ENCODE measurements around the gene KRTAP10-10.

DNA sequence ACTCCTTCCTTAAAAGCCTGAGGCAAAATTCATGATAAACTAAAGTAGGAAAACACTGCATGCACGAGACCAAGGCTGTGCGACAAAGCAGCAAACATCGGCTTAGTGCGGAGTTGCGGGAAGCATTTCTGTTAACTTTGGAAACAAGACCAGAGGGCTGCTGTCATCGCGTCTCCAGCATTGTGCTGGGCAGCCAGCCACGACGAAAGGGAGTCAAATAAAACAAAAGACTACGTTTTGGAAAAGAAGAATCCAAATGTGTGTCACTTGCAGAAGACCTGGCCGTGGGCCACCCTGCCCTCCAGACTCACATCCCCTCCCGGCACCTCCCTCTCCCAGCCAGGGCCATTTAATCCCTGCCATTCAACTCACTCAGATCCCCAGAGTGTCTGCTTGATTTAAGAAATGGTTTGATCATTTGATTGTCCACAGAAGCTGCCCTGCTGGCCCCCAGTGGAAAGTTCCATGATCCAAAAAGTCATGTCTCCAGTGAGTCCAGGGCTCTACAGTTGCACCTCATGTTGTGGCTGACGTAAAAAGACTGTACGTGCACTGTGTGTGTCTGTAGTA is 6.7 kb downstream of the KRTAP10-10 start:
- TF ChIP-seq, protein P1, sequence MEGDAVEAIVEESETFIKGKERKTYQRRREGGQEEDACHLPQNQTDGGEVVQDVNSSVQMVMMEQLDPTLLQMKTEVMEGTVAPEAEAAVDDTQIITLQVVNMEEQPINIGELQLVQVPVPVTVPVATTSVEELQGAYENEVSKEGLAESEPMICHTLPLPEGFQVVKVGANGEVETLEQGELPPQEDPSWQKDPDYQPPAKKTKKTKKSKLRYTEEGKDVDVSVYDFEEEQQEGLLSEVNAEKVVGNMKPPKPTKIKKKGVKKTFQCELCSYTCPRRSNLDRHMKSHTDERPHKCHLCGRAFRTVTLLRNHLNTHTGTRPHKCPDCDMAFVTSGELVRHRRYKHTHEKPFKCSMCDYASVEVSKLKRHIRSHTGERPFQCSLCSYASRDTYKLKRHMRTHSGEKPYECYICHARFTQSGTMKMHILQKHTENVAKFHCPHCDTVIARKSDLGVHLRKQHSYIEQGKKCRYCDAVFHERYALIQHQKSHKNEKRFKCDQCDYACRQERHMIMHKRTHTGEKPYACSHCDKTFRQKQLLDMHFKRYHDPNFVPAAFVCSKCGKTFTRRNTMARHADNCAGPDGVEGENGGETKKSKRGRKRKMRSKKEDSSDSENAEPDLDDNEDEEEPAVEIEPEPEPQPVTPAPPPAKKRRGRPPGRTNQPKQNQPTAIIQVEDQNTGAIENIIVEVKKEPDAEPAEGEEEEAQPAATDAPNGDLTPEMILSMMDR (IDR thresholded peaks at IDR 0.05): no peak
- TF ChIP-seq EP300 (IDR thresholded peaks at IDR 0.05): no peak

Data from sigmoid colon (tissue), 4 donors.